AG04449 (cell line): Measurements from ENCODE around the gene TIMM17A.

ENCODE experiments used
- CTCF ChIA-PET: fragments of 350-600 bp; formaldehyde crosslinking; extraction: SDS; loops from one replicate; lab custom pipeline; 2021; ENCODE audit warnings: antibody characterized with exemption; lab: Yijun Ruan, JAX
- POLR2A ChIA-PET: fragments of 400-600, 350-600 bp; formaldehyde crosslinking; extraction: SDS; loops from one replicate; lab custom pipeline; 2020; ENCODE audit warnings: antibody characterized with exemption, inconsistent platforms; lab: Yijun Ruan, JAX
- DNase-seq: peaks from one replicate; pipeline ENCODE4 v3.0.0-alpha.2; 2010; ENCODE audit warnings: low read depth, low spot score
- H3K4me3 ChIP-seq: 2 replicates; pipeline ENCODE4 v1.5.1; 2011; ENCODE audit warnings: low read depth, mild to moderate bottlenecking, control low read depth, low read length
- TF ChIP-seq, protein P1 (sequence below): IDR thresholded peaks from one replicate; pipeline ENCODE4 v1.5.1; 2011; ENCODE audit warnings: mild to moderate bottlenecking, moderate library complexity, low read length, control low read depth, inconsistent platforms; ENCODE audit not compliant: insufficient read depth; ENCODE audit errors: missing control alignments

TIMM17A gene

DNA sequence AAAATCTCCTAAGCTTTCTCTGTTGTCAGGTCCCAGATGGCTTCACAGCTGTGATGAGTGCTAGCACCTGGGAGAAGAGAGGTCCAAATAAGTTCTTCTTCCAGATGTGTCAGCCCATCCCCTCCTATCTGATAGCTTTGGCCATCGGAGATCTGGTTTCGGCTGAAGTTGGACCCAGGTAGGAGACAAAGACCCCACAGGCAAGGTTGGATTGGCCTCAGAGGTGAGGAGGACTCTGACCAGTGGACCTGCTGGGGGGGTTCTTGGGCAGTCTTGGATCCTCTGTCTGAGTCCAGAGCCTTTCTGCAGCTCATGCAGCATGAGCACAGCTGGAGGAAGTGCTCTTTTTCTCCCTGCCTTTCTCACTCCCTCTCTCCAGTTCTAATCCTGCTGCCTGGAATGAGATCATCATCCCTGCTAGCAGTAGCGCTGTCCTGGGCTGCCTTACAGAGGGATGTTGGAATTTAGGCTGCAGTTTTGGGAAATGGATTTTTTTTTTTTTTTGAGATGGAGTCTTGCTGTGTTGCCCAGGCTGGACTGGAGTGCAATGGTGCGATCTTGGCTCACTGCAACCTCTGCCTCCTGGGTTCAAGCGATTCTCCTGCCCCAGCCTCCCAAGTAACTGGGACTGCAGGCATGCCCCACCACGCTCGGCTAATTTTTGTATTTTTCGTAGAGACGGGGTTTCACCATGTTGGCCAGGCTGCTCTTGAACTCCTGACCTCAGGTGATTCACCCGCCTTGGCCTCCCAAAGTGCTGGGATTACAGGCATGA, 34.2 kb downstream of the TIMM17A start:
- TF ChIP-seq, protein P1, sequence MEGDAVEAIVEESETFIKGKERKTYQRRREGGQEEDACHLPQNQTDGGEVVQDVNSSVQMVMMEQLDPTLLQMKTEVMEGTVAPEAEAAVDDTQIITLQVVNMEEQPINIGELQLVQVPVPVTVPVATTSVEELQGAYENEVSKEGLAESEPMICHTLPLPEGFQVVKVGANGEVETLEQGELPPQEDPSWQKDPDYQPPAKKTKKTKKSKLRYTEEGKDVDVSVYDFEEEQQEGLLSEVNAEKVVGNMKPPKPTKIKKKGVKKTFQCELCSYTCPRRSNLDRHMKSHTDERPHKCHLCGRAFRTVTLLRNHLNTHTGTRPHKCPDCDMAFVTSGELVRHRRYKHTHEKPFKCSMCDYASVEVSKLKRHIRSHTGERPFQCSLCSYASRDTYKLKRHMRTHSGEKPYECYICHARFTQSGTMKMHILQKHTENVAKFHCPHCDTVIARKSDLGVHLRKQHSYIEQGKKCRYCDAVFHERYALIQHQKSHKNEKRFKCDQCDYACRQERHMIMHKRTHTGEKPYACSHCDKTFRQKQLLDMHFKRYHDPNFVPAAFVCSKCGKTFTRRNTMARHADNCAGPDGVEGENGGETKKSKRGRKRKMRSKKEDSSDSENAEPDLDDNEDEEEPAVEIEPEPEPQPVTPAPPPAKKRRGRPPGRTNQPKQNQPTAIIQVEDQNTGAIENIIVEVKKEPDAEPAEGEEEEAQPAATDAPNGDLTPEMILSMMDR = no peak
- ChIA-PET CTCF (interaction anchor here (1.3 to 10.9 kb wide), 5 partner anchors 11 to 134 kb away, joined by 3 to 89 read pairs (median 5); no protein-coding TSS in a partner anchor), POLR2A (no interaction called here)
- H3K4me3 ChIP-seq = no peak overlapping the region
- DNase-seq = no peak

DNA sequence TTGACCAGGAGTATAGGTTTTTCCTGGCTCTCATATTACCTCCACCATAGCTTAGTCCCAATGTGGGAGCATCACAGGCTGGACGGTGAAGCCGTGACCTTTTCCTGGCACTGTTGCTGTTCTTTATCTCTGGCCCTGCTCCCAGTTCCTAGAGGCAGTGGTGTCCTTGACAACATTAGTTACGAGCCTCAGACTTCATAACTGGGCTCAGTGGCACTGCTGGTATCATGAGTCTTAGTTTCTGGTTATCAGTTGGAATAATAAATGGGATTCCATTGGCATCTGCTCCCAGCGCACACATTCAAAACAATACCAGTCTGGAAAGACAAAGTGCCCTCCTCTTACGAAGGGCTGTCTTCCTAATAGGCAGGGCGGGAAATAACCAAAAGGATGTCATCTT, 35.1 kb downstream of the TIMM17A start:
- H3K4me3 ChIP-seq = no peak overlapping the region
- CTCF ChIA-PET = interaction anchor here (1.5 to 10.9 kb wide), 3 partner anchors 8 to 15 kb away, joined by 4 to 89 read pairs (median 5); partner anchors contain the start of gene RNPEP
- POLR2A ChIA-PET = no interaction called here
- DNase-seq = no peak
- TF ChIP-seq, protein P1 = no peak

DNA sequence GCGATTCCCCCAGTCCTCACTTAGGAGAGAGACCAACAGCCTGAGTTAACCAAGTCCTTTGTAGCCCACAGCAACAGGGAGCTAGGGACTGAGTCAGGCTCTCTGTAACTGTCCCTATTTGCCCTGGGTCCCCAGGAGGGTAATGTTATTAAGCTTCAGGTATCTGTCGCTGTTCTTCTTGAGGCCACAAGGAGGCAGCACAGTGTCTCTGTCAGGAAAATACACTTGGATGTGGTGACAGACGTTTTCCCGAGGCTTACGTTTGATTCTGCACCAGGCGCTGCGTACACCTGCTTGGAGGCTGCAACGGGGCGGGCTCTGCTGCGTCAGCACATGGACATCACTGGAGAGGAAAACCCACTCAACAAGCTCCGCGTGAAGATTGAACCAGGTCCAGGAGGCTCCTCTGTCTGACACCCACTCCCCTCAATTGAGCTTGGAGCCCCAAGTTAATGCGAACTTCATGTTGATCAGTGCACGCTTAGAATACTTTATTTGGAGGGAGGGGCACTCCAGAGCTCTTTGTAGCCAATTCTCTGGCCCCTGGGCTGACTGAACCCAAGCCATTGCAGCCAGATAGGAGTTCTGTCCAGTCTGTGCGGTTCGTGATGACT, 44.4 kb downstream of the TIMM17A start:
- CTCF ChIA-PET = interaction anchor here (0.6 to 24.4 kb wide), 32 partner anchors 8 to 174 kb away, joined by 3 to 956 read pairs (median 4); partner anchors contain the start of genes ELF3, GPR37L1, RNPEP and TIMM17A
- H3K4me3 ChIP-seq = no peak overlapping the region
- POLR2A ChIA-PET = no interaction called here
- TF ChIP-seq, protein P1 = peak; percentile 73
- no peak for DNase-seq

DNA sequence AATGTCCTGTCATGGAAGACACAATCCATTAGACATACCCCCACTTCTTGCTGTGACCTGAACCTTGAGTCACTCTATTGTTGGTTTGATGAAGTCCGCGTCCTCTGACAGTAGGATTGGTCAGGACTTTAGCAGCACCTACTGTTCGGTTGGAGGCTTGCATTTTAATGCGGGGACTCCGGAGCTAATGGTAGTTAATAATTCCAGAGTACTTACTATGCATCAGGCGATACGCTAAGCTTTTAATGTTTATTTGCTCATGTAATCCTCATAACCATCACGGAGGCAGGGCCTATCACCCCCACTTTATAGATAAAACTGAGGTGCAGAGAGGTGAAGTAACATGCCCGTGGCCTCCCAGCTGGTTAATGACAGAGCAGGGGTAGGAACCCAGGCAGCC, 47.2 kb downstream of the TIMM17A start:
- ChIA-PET POLR2A (no interaction called here), CTCF (interaction anchor here (5.3 to 24.4 kb wide), 4 partner anchors 10 to 131 kb away, joined by 89 to 956 read pairs (median 135); partner anchors contain the start of genes ELF3, GPR37L1 and RNPEP)
- DNase-seq = no peak
- no peak overlapping the region for H3K4me3 ChIP-seq
- TF ChIP-seq, protein P1 = no peak

DNA sequence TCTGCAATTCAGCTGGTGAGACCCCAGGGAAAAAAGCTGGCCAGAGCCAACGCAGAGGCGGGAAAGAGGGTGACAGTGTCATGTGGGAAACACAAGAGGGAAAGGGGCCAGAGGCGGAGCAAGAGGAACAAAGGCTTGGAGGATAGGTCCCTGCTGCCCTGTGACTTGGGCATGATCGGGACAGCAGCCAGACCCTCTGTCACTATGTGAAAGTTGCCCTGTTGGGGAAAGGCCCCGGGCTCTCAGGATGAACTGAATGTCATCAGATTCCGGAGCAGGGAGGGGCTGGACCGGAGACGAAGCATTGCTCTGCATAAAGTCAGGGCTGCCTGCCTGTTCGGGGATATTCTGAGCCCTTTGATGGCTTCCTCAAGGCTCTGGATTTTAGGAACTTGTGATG, 49.4 kb downstream of the TIMM17A start:
- TF ChIP-seq, protein P1 = no peak
- POLR2A ChIA-PET = no interaction called here
- H3K4me3 ChIP-seq = no peak overlapping the region
- CTCF ChIA-PET = interaction anchor here (0.6 to 24.4 kb wide), 7 partner anchors 8 to 137 kb away, joined by 3 to 956 read pairs (median 113); partner anchors contain the start of genes ELF3 and GPR37L1
- no peak for DNase-seq

DNA sequence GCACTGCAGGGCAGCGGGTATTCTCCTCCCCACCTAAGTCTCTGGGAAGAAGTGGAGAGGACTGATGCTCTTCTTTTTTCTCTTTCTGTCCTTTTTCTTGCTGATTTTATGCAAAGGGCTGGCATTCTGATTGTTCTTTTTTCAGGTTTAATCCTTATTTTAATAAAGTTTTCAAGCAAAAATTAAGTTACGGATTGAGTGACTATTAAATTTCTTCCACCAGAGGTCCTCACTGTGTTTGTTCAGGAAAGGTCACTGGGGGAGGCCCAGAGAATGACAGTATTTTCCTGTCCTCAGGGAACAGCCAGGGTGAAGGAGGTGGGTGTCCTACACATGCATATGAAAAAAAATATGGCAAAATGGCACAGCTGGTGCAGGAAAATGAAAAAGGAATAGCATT, 50.7 kb downstream of the TIMM17A start:
- ChIA-PET CTCF (interaction anchor here (0.9 to 24.4 kb wide), 7 partner anchors 7 to 138 kb away, joined by 3 to 956 read pairs (median 6); partner anchors contain the start of genes ELF3, GPR37L1 and RNPEP), POLR2A (no interaction called here)
- TF ChIP-seq, protein P1 = peak; percentile 28
- H3K4me3 ChIP-seq = no peak overlapping the region
- DNase-seq = no peak
